Measurements from ENCODE around the gene ATP1B1.

The ATP1B1 gene

GRCh38 chr1:169098380-169098779 lies 8.1 kb upstream of the ATP1B1 start:
- DNase-seq: no peak

DNA sequence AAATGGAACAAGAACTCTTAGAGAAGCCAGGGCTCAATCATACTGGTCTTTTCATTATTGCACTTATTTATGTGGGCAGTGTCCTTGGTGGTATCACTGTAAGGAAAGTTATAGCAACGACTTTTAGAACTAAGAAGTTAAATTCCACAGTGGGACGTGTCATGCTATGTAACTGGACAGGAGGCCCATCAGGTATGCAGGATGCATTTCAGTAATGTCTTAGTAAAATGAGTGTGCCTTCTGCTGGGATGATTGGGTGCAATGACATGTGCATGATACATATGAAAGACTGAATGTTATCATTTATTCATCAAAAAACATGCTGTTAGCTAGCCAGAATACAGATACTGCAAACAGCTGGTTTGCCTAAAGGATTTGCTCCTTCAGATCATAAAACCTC lies 6.9 kb upstream of the ATP1B1 start:
- DNase-seq: no peak

GRCh38 chr1:169100208-169100607 lies 6.3 kb upstream of the ATP1B1 start:
- DNase-seq: no peak

GRCh38 chr1:169100651-169101088 lies 5.8 kb upstream of the ATP1B1 start:
- DNase-seq: no peak

DNA sequence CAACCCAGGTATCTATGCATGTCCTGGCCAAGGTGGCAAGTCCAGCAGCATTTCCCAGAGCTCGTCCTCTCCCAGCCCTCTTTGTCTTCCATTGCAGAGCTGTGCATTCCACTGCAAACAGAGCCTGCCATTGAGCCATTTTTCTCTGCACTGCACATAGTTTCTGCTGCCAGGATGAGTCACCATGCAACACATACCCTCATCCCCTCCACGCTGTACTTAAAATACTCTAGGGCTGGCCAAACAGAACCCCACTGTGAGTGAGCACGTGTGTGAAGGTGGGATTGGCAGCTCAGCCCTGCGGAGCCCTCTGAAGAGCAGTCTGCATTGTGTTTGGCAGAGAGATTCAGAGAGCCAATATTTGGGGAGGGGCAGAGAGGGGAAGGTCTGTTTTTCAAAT lies 3.9 kb upstream of the ATP1B1 start:
- no peak for DNase-seq

- DNase-seq: no peak
These were observed 3.5 kb upstream of the ATP1B1 start for GRCh38 chr1:169103002-169103401.

DNA sequence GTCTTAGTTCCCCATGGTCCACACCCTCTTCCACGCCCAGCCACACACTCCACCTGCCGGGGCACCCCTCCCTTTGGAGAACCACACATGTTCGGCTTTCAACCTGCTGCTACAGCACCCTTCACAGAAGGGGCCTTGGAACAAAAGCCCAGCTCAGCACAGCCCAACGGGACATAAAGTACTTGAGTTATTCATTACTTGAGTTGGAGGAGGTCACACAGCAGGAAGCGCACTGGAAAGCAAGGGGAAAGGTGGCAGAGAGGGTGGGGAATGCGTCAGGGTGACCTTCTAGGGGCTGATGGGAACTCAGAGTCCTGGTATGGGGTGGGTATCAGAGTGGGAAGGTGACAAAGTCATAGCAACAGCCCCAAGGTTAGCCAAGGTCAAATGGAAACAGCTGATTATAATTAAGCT lies 3.0 kb upstream of the ATP1B1 start:
- no peak for DNase-seq

GRCh38 chr1:169105087-169105433 lies 1.4 kb upstream of the ATP1B1 start:
- no peak for DNase-seq

DNA sequence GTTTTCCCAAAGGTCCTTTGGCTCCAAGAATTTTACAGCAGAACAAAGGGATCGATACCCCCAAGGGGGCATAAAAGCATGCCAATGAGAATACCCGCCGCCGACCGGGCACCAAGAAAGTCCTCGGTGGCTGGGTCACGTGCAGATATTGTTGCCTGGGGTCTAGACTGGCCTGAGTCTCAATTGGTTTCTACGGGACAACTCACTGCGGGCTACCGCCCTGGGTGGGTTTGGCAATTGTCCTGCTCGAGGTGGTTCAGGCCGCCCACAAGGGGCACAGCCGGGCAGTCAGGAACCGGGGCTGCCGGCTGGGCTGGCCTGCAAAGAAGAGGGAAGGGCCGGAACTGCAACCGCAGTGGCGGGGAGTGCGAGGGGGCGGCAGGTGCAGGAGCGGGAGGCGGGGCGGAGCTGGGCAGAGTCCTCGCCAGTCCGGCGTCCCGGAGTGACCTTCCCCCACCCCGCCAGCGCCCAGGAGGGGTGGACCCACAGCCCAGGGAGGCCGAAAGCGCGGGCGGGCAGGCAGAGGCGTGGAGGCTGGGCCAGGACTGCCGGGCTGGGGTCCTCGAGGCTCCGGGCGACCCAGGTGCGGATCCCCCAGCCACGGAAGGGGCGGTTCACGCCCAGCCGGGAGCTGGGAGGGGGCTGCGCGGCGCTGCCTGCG lies 926 bp upstream of the ATP1B1 start:
- DNase-seq: no peak

DNA sequence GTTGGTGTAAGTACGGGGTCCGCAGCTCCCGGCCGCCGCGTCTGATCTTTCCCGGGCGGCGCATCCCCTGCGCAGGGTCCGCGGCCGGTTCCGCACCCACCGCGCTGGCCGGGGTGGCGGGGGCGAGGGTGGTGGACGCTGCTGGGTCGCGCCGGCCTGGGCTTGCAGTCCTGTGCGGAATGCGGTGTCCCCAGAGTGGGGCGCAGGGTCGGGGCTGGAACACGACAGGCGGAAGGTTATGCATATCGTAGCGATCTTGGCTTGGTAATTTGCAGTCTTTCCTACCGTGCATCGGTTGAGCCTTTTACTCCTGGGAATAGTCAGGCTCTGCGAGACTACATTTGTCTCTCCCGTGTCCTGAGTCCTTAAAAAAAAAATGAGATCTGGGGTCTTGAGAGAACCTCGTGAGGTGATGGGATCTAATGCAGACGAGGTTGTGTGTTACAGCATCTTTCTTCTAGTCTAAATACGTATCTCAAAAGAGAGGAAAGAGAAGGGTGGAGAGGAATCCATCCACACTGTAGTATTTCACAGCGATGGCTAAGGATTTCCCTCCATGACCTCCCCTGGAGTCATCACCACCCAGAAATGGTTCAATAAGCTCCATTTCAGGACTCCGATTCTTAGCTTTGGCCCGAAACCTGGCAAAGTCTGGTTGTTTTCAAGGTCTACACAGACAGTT lies 572 bp downstream of the ATP1B1 start:
- no peak for DNase-seq

GRCh38 chr1:169107603-169108208 lies 1.2 kb downstream of the ATP1B1 start:
- no peak for DNase-seq

GRCh38 chr1:169108223-169108622 lies 1.7 kb downstream of the ATP1B1 start:
- DNase-seq: no peak

DNA sequence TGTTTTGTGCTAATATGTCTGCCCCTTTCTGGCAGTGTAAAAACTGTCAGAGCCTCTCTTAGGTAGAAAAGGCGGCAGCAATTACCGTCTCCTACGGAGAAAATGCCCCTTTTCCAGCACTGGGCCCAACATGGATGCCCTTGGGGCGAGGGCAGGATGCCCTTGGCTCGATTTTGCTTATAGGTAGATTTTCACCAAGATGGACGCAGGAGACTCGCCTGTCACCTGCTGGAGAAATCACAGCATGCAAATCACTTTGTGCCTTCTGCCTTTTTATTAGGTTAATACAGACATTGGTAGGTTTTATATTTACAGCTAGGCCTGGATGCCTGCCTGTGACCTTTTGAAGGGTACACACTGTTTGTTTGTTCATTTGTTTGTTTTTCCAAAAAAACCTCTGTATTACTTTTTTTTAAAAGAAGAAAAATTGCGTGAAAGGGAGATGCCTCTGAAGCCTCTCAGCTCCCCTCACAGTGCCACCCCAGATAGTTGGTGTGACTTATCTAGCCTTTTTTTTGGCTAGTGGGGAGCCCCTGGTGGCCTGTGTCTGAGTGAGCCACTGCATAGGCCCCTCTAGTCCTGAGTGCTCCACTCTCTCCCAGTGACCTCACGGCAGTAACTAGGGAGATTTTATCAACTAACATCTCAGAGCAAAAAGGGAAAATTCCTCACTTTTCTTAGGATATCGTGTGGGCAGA lies 2.5 kb downstream of the ATP1B1 start:
- DNase-seq: no peak

- no peak for DNase-seq
These were observed 3.2 kb downstream of the ATP1B1 start for GRCh38 chr1:169109561-169110134.

DNA sequence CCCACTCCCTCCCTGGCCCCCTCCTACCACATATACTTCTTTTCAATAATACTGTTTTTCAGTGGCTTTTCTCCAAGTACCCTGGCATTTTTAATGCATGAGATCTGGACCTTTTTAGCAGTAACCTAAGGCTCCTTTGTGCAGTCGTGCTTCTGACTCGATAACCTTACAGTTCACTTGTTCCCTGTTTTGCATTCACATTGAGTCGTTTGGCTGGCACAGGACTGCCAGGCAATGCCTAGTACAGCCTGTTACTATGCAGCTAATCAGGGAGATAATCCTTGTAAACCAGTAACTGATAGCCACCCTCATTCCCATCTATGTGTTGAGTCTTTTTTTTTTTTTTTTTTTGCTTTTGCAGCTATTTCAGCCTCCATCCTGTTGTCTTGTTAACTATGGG lies 3.7 kb downstream of the ATP1B1 start:
- DNase-seq: no peak

DNA sequence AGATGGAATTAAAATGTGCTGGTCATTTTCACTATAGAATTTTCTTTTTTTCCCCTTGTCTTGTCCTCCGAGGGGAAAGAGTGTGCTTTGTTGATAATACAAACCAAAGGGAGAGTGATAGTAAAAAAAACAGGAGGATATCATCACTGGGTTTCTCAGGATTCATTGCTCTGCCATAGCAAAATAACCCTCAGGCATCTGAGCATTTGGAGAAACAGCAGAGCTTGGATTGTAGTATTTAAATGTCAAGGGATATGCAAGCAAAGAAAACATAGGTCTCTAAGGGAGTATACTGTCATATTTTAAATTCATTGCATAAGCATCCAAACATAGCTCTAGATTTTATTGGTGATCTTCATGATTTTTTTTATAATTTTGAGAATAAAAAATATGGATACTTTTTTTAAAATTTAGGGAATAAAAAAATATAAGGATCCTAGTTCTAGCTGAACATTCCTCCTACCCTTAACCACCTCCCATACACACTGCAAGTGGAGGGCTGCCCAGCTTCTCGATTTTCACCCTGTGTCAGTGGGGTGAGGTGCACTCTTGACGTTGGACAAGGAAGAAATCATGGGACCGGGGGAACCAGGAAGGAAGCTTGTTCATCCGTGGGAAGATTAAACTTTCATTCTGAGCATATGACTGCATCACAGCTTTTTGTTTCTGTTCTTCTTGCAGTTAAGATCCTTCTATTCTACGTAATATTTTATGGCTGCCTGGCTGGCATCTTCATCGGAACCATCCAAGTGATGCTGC lies 4.4 kb downstream of the ATP1B1 start:
- no peak for DNase-seq

DNA sequence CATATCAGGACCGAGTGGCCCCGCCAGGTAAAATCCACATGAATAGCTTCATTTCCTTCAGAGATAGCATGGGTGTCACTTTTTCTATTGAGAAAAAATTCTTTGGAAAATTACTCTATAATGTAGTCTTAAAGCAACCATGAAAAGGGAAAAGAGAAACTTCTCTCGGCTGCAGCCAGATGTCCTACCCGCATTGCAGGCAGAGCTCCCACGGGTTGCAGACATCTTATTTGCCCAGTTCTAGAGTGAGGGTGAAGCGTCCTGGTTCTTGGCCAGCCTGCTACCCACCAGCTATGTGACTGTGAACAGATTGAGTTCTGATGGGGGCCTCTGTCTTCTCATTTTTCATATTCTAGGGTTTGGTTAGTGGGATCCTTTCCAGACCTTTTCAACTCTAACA lies 5.0 kb downstream of the ATP1B1 start:
- no peak for DNase-seq

DNA sequence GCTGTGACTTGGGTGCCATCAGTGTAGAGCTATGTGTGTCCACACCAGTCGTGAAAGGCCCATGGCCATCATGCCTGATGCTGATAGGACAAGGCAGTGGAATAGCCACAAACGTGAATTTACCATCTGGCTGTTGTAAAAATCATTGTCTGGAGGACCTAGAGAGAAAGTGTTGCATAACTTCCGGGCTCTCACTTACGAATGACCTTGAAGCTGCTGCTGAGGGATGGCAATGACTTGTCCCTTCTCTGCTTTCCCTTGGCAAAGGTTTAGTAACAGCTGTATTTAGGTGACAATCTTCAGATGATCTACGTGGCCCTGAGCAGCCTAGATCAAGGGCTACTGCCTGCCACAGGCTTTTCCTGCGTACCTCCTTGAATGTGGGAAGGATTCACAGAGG lies 5.8 kb downstream of the ATP1B1 start:
- DNase-seq: no peak

DNA sequence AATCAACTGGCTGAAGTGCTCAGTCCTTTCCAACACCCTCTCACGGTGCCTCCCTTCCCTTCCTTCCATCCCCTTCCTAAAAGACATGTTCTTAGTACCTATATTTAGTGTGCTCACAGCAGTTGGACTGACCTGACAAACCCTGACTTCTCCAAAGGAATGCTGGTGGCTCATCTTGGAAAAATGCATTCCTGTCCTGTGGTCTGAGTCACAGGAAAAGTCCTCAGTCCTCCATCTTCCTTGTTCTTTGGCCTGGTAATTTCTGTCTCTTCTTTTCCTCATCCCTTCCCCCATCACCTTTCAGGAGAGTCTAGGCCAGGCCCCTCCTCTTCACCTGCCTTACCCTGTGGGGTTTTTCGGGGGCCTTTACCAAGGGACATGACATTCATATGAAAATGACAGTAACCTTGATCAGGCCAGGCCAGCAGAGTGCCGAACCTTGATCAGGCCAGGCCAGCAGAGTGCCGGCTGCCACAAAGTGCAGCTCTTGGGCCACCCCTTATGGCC lies 7.2 kb downstream of the ATP1B1 start:
- DNase-seq: no peak

DNA sequence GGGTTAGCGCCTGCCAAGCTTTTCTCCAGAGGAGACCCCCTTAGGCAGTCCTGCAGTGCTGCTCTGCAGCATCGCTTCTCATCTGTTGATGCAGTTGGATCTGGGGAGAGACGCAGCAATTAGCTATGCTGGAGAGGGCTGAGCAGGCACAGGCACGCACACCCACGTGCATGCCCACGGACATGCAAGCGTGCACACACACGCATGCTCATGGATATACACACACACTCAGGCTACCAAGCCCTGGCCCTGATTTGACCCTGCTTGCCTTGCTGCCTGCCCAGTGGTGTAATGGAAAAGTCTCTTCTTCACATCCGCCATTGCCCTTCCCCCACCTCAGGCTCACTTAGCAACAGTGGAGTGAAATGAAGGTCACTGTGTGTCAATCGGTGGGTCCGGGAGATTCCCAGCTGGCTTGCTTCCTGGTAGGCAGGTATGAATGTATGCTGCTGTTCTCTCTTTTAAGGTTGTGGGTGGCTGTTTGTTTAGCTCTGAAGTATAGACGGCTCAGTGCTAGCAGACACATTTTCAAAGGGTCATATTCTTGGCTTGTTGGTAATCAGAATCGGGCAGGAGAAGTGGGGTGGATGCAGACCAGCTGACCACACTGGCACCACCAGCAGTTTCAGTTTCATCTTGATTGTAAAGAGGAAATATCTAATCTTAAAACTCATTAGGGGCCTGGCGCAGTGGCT lies 9.5 kb downstream of the ATP1B1 start:
- no peak for DNase-seq

GRCh38 chr1:169117014-169117413 lies 10.5 kb downstream of the ATP1B1 start:
- no peak for DNase-seq

- no peak for DNase-seq
These were observed 11.1 kb downstream of the ATP1B1 start for GRCh38 chr1:169117599-169117998.
